Panc1 (cell line): ENCODE measurements around the gene SPO11. TPM values are rescaled to one million over a fixed set of nuclear protein-coding genes. Genes with fewer than 3 reads are reported as not detected.
A peak's percentile ranks its signal among the peaks of the same experiment; 100 is the strongest.

Experiments used
- ATAC-seq: fragments of 200-7000 bp; cut with Tn5 transposase; 2 replicates; pipeline ENCODE4 v1.9.1; 2020; ENCODE audit warnings: mild to moderate bottlenecking, moderate library complexity
- BruUV-seq: library from RNA; stranded (reverse); fragments of 400-500 nt; replicated peaks from 2 replicates; lab custom pipeline; 2021; lab: Mats Ljungman, UMichigan
- CTCF ChIA-PET: fragments of 300-600 bp; sonication (Branson Sonifier 250); formaldehyde crosslinking; loops from one replicate; lab custom pipeline; 2022; ENCODE audit warnings: antibody characterized with exemption; lab: Charles Lee
- POLR2A ChIA-PET: fragments of 300-600 bp; sonication (Branson Sonifier 250); formaldehyde crosslinking; loops from one replicate; lab custom pipeline; 2022; ENCODE audit warnings: antibody characterized with exemption; lab: Charles Lee
- DNase-seq: peaks from one replicate; pipeline ENCODE4 v3.0.0-alpha.2; 2010; ENCODE audit warnings: low read depth, low spot score
- H3K27ac ChIP-seq: 2 replicates; pipeline ENCODE4 v1.5.1; 2011; ENCODE audit warnings: mild to moderate bottlenecking, low read length, inconsistent platforms
- H3K27me3 ChIP-seq: fragments of 200-500 bp; sonication (Bioruptor generic); 2 replicates; pipeline ENCODE4 v1.6.0; 2014; ENCODE audit warnings: low read length, inconsistent platforms; ENCODE audit not compliant: control insufficient read depth, insufficient read depth
- H3K36me3 ChIP-seq: fragments of 200-500 bp; sonication (Bioruptor generic); 2 replicates; pipeline ENCODE4 v1.5.1; 2014; ENCODE audit warnings: inconsistent platforms, mild to moderate bottlenecking, low read length, moderate library complexity; ENCODE audit not compliant: control insufficient read depth, insufficient read depth
- H3K4me1 ChIP-seq: 2 replicates; pipeline ENCODE4 v1.5.1; 2011; ENCODE audit warnings: inconsistent platforms, mild to moderate bottlenecking, low read length, moderate library complexity; ENCODE audit not compliant: control insufficient read depth, insufficient read depth
- H3K4me3 ChIP-seq, 2 experiments: 2 replicates each; pipeline ENCODE4 v1.5.1; 2011 to 2012; ENCODE audit warnings: low read depth in 2 of 2, low read length in 2 of 2, mild to moderate bottlenecking in 2 of 2, inconsistent platforms in 1 of 2, moderate library complexity in 1 of 2
- H3K9me3 ChIP-seq: fragments of 200-500 bp; sonication (Bioruptor generic); 2 replicates; pipeline ENCODE4 v1.5.1; 2014; ENCODE audit warnings: low read depth, mild to moderate bottlenecking, inconsistent platforms, low read length, moderate library complexity; ENCODE audit not compliant: control insufficient read depth, insufficient read depth
- CTCF ChIP-seq: fragments of 450-650 bp; IDR thresholded peaks from 2 replicates; pipeline ENCODE4 v1.5.1; 2017; ENCODE audit warnings: mild to moderate bottlenecking
- POLR2AphosphoS5 ChIP-seq: IDR thresholded peaks from 2 replicates; pipeline ENCODE4 v1.6.1; 2012; ENCODE audit warnings: mild to moderate bottlenecking, low read depth, low read length, moderate library complexity
- REST ChIP-seq, 2 experiments: IDR thresholded peaks; 2 replicates each; pipeline ENCODE4 v1.6.1; 2011 to 2012; ENCODE audit warnings: low read depth in 2 of 2, control low read depth in 1 of 2, low read length in 1 of 2, mild to moderate bottlenecking in 1 of 2, moderate library complexity in 1 of 2; ENCODE audit not compliant: insufficient read depth in 1 of 2
- SIN3A ChIP-seq: IDR thresholded peaks from 2 replicates; pipeline ENCODE4 v1.6.1; 2012; ENCODE audit warnings: low read depth, mild to moderate bottlenecking, low read length, moderate library complexity, borderline replicate concordance; ENCODE audit not compliant: insufficient read depth
- TCF7L2 ChIP-seq: IDR thresholded peaks from 2 replicates; pipeline ENCODE4 v1.6.1; 2011; ENCODE audit warnings: mild to moderate bottlenecking, low read depth, low read length, inconsistent platforms
- in situ Hi-C: cut with HindIII; loops from 2 replicates; pipeline ENCODE4 v1.10.0; 2016; ENCODE audit warnings: low sequenced_read_pairs, low pct_unique_long_range_greater_than_20kb
- intact Hi-C: fragments of 100-400 bp; cut with micrococcal nuclease; formaldehyde crosslinking; loops from one replicate; pipeline ENCODE4 v1.10.0; 2022; ENCODE audit not compliant: unreplicated experiment
- total RNA-seq: library from RNA; stranded (reverse); gene quantifications from one replicate; pipeline ENCODE4 v1.2.1, GENCODE V29; 2021; ENCODE audit not compliant: unreplicated experiment

SPO11 gene
- total RNA-seq, 1 experiment from 2014 or later, result not detected

GRCh38 chr20:57332105-57333089, 2.8 kb downstream of the SPO11 start:
- CTCF ChIA-PET, result interaction anchor here (0.7 to 1.8 kb wide), 4 partner anchors 14 to 242 kb away, joined by 3 to 7 read pairs (median 3); no protein-coding TSS in a partner anchor
- intact Hi-C loops, result no loop called here
- TF ChIP-seq TCF7L2, result no peak
- TF ChIP-seq POLR2AphosphoS5, result no peak
- peak; percentile 48; the same call in 1 of the 2 replicates for TF ChIP-seq CTCF
- POLR2A ChIA-PET, result no interaction called here
- peaks cover 21% of the 10 kb centered on the region for H3K27me3 ChIP-seq
- ATAC-seq, result no peak
- BruUV-seq, result no TSS peak
- H3K9me3 ChIP-seq, result no peaks in the 10 kb centered on the region
- H3K4me1 ChIP-seq, result no peaks in the 10 kb centered on the region
- no peak overlapping the region for H3K4me3 ChIP-seq
- no peak overlapping the region for H3K27ac ChIP-seq
- in situ Hi-C loops, result no loop called here
- no peak for DNase-seq
- H3K36me3 ChIP-seq, result no peaks in the 10 kb centered on the region

GRCh38 chr20:57335392-57335791, 5.8 kb downstream of the SPO11 start:
- Histone ChIP-seq H3K9me3 (no peaks in the 10 kb centered on the region), H3K27me3 (peaks cover 19% of the 10 kb centered on the region), H3K36me3 (no peaks in the 10 kb centered on the region), H3K27ac (no peak overlapping the region), H3K4me1 (no peaks in the 10 kb centered on the region), H3K4me3 (no peak overlapping the region)
- intact Hi-C loops (no loop called here), in situ Hi-C loops (no loop called here)
- TF ChIP-seq POLR2AphosphoS5 (no peak), CTCF (peak; percentile 29; the same call in 1 of the 2 replicates)
- CTCF ChIA-PET, result interaction anchor here (1.0 kb wide), 1 partner anchor 245 kb away, joined by 6 read pairs; no protein-coding TSS in a partner anchor
- BruUV-seq, result no TSS peak
- no peak for DNase-seq
- ATAC-seq, result no peak
- POLR2A ChIA-PET, result no interaction called here

GRCh38 chr20:57341663-57342062, 12.1 kb downstream of the SPO11 start:
- Histone ChIP-seq H3K27ac (no peak overlapping the region), H3K9me3 (no peaks in the 10 kb centered on the region), H3K4me3 (no peak overlapping the region), H3K36me3 (no peaks in the 10 kb centered on the region; the same call in 1 of the 2 replicates), H3K27me3 (peaks cover 4% of the 10 kb centered on the region), H3K4me1 (no peaks in the 10 kb centered on the region)
- in situ Hi-C loops (no loop called here), intact Hi-C loops (no loop called here)
- ChIA-PET POLR2A (no interaction called here), CTCF (no interaction called here)
- ATAC-seq (no peak), DNase-seq (no peak)
- TF ChIP-seq SIN3A (no peak), TCF7L2 (no peak), CTCF (no peak), REST (IDR thresholded peaks at IDR 0.05; ENCODE audit: insufficient read depth in 1 of 2, low read depth in 2 of 2, low read length in 1 of 2) (no peak), POLR2AphosphoS5 (no peak)
- no TSS peak for BruUV-seq
